ENCODE data around the gene SORL1-AS1.

The SORL1-AS1 gene

DNA sequence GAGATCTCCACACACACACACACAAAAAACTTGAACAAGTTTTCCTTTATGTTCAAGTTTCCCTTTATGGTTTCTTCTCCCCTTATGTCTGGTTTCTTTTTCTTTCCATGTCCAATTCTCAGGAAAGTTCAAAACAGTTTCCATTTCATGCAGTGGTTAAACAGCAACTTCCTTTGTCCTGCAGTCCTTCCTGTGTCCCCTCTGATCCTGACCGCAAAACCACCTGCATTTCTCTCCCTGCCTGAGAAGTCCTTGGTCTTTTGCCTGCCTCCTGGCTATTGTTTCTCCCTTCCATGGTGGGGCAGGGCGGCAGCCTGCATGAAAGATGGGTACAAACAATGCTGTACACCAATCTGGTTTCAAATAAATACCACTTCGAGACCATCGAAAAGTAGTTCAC lies 58.9 kb downstream of the SORL1-AS1 start:
- TF ChIP-seq, protein P1, sequence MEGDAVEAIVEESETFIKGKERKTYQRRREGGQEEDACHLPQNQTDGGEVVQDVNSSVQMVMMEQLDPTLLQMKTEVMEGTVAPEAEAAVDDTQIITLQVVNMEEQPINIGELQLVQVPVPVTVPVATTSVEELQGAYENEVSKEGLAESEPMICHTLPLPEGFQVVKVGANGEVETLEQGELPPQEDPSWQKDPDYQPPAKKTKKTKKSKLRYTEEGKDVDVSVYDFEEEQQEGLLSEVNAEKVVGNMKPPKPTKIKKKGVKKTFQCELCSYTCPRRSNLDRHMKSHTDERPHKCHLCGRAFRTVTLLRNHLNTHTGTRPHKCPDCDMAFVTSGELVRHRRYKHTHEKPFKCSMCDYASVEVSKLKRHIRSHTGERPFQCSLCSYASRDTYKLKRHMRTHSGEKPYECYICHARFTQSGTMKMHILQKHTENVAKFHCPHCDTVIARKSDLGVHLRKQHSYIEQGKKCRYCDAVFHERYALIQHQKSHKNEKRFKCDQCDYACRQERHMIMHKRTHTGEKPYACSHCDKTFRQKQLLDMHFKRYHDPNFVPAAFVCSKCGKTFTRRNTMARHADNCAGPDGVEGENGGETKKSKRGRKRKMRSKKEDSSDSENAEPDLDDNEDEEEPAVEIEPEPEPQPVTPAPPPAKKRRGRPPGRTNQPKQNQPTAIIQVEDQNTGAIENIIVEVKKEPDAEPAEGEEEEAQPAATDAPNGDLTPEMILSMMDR (conservative IDR thresholded peaks at IDR 0.05) = no peak
- Histone ChIP-seq H3K14ac (ENCODE audit: insufficient read depth, low read length) (no peak overlapping the region), H3K9ac (ENCODE audit: extremely low read depth, insufficient read length, low read length) (no peak overlapping the region), H2BK15ac (ENCODE audit: low read depth, low read length) (no peak overlapping the region), H2AK5ac (ENCODE audit: insufficient read length, low read length) (no peak overlapping the region), H3K4ac (ENCODE audit: low read depth, low read length) (no peak overlapping the region), H3K23me2 (ENCODE audit: insufficient read length, low read depth, low read length, poor library complexity, severe bottlenecking) (no peaks in the 10 kb centered on the region), H4K91ac (ENCODE audit: insufficient read length, low read depth, low read length) (no peak overlapping the region), H2BK5ac (ENCODE audit: insufficient read length, low read length) (no peak overlapping the region), H4K20me1 (ENCODE audit: control insufficient read depth, insufficient read depth, insufficient read length) (no peaks in the 10 kb centered on the region), H3K9me3 (ENCODE audit: control insufficient read depth, low read depth, low read length) (no peaks in the 10 kb centered on the region), H3K79me1 (ENCODE audit: insufficient read depth, low read depth, low read length, poor library complexity, severe bottlenecking) (no peaks in the 10 kb centered on the region), H3K4me1 (ENCODE audit: insufficient read depth, low read length) (peaks cover 2% of the 10 kb centered on the region), H4K8ac (replicated peaks; ENCODE audit: insufficient read length, low read depth, low read length) (no peak overlapping the region), H3K23ac (ENCODE audit: insufficient read length, low read depth, low read length) (no peak overlapping the region), H3K27me3 (ENCODE audit: insufficient read depth, low read length) (no peaks in the 10 kb centered on the region), H3K79me2 (ENCODE audit: insufficient read depth, low read length) (no peaks in the 10 kb centered on the region), H2BK20ac (ENCODE audit: low read depth, low read length, poor library complexity, severe bottlenecking) (no peak overlapping the region), H3K18ac (ENCODE audit: insufficient read length, low read depth, low read length) (no peak overlapping the region), H3K27ac (ENCODE audit: insufficient read length, low read depth, low read length) (no peak overlapping the region), H3T11ph (ENCODE audit: low read length) (no peak overlapping the region), H2AFZ (ENCODE audit: low read length) (no peak overlapping the region), H2BK12ac (ENCODE audit: insufficient read length, low read depth, low read length) (no peak overlapping the region), H3K4me2 (ENCODE audit: insufficient read depth, insufficient read length, low read length) (no peak overlapping the region), H3K56ac (ENCODE audit: insufficient read length, low read depth, low read length) (no peak overlapping the region), H2BK120ac (ENCODE audit: low read depth, low read length, poor library complexity, severe bottlenecking) (no peak overlapping the region), H4K5ac (ENCODE audit: insufficient read length, low read depth, low read length) (no peak overlapping the region)
- peaks cover 0 to 6% (median 0%) of the 10 kb centered on the region in 3 experiments; a peak in 5 of 7 replicates for H3K36me3 Mint-ChIP-seq (ENCODE audit: insufficient read depth in 1 of 3, low read depth in 3 of 3)
- DNase-seq = no peak
- H3K27me3 Mint-ChIP-seq (ENCODE audit: low read depth) = peaks cover 2% of the 10 kb centered on the region
- H3K9me3 Mint-ChIP-seq = peaks cover 3 to 7% of the 10 kb centered on the region in 2 experiments; a peak in 3 of 5 replicates
- peaks cover 21 to 25% of the 10 kb centered on the region in 2 experiments for H3K4me1 Mint-ChIP-seq
- no peak overlapping the region for H3K4me3 Mint-ChIP-seq
- WGBS (ENCODE audit: extremely low coverage, insufficient read length, low lambda C conversion rate) = no CpG with 5 or more reads among the region's 4 CpGs
- no peak overlapping the region; a peak in 1 of 7 replicates for H3K27ac Mint-ChIP-seq
